Measurements from ENCODE around the gene ZNF148. TPM values are rescaled to one million over a fixed set of nuclear protein-coding genes. Genes with fewer than 3 reads are reported as not detected.

ZNF148 gene
- total RNA-seq, 1 experiment from 2014 or later, result 24.8 TPM

GRCh38 chr3:125287248-125287647 lies 87.9 kb downstream of the ZNF148 start:
- Histone ChIP-seq H2BK5ac (ENCODE audit: insufficient read length, low read length) (no peak overlapping the region), H3K4ac (ENCODE audit: low read depth, low read length) (no peak overlapping the region), H3K9me3 (ENCODE audit: control insufficient read depth, low read depth, low read length) (no peaks in the 10 kb centered on the region), H2BK15ac (ENCODE audit: low read depth, low read length) (no peak overlapping the region), H3K14ac (ENCODE audit: insufficient read depth, low read length) (no peak overlapping the region), H4K8ac (replicated peaks; ENCODE audit: insufficient read length, low read depth, low read length) (no peak overlapping the region), H3K27ac (ENCODE audit: insufficient read length, low read depth, low read length) (no peak overlapping the region), H3K4me2 (ENCODE audit: insufficient read depth, insufficient read length, low read length) (no peak overlapping the region), H3K79me1 (ENCODE audit: insufficient read depth, low read depth, low read length, poor library complexity, severe bottlenecking) (no peaks in the 10 kb centered on the region), H3K23me2 (ENCODE audit: insufficient read length, low read depth, low read length, poor library complexity, severe bottlenecking) (no peaks in the 10 kb centered on the region), H3K18ac (ENCODE audit: insufficient read length, low read depth, low read length) (no peak overlapping the region), H2AK5ac (ENCODE audit: insufficient read length, low read length) (no peak overlapping the region), H3T11ph (ENCODE audit: low read length) (no peak overlapping the region), H2BK12ac (ENCODE audit: insufficient read length, low read depth, low read length) (no peak overlapping the region), H4K5ac (ENCODE audit: insufficient read length, low read depth, low read length) (no peak overlapping the region), H4K91ac (ENCODE audit: insufficient read length, low read depth, low read length) (no peak overlapping the region), H3K27me3 (ENCODE audit: insufficient read depth, low read length) (no peaks in the 10 kb centered on the region), H2BK20ac (ENCODE audit: low read depth, low read length, poor library complexity, severe bottlenecking) (no peak overlapping the region), H2AFZ (ENCODE audit: low read length) (no peak overlapping the region), H3K56ac (ENCODE audit: insufficient read length, low read depth, low read length) (no peak overlapping the region), H3K79me2 (ENCODE audit: insufficient read depth, low read length) (no peaks in the 10 kb centered on the region), H2BK120ac (ENCODE audit: low read depth, low read length, poor library complexity, severe bottlenecking) (no peak overlapping the region), H4K20me1 (ENCODE audit: control insufficient read depth, insufficient read depth, insufficient read length) (no peaks in the 10 kb centered on the region), H3K23ac (ENCODE audit: insufficient read length, low read depth, low read length) (no peak overlapping the region), H3K9ac (ENCODE audit: extremely low read depth, insufficient read length, low read length) (no peak overlapping the region), H3K4me1 (ENCODE audit: insufficient read depth, low read length) (no peaks in the 10 kb centered on the region)
- no peak overlapping the region for H3K4me3 Mint-ChIP-seq
- TF ChIP-seq CTCF (conservative IDR thresholded peaks at IDR 0.05), result no peak
- H3K4me1 Mint-ChIP-seq, result peaks cover 17 to 26% of the 10 kb centered on the region in 2 experiments
- no peak for DNase-seq
- peaks cover 3 to 11% (median 6%) of the 10 kb centered on the region in 3 experiments; a peak in 4 of 7 replicates for H3K36me3 Mint-ChIP-seq (ENCODE audit: insufficient read depth in 1 of 3, low read depth in 3 of 3)
- no CpG with 5 or more reads among the region's 2 CpGs for WGBS (ENCODE audit: extremely low coverage, insufficient read length, low lambda C conversion rate)
- H3K27me3 Mint-ChIP-seq (ENCODE audit: low read depth), result no peaks in the 10 kb centered on the region
- no peaks in the 10 kb centered on the region for H3K9me3 Mint-ChIP-seq
- no peak overlapping the region for H3K27ac Mint-ChIP-seq

All from H9 (cell line).